Ureter (tissue), 1 donor: ENCODE results near the gene CPN2. TPM values are rescaled to one million over a fixed set of nuclear protein-coding genes. Genes with fewer than 3 reads are reported as not detected.

ENCODE experiments used
- DNase-seq: peaks from one replicate; pipeline ENCODE4 v3.0.0-alpha.2; 2020; ENCODE audit warnings: low spot score
- total RNA-seq: library from RNA; stranded (reverse); gene quantifications from one replicate; pipeline ENCODE4 v1.2.4, GENCODE V29; 2023
- donor health status: DM: yes; HTN: yes; CAD: no.

Gene CPN2
- total RNA-seq, result not detected

GRCh38 chr3:194351080-194351672 lies at the start of gene CPN2:
Gene CPN2 (minus strand): TSS chr3:194351328. CDS start chr3:194342702, 8,626 bp downstream.
- DNase-seq, result no peak

- DNase-seq, result no peak
Measured at GRCh38 chr3:194399874-194400411, 48.8 kb upstream of the CPN2 start.

GRCh38 chr3:194399166-194399565 lies 48.0 kb upstream of the CPN2 start, which contains the start of gene GP5:
Gene GP5 (minus strand): TSS chr3:194399266. CDS start chr3:194398282, 984 bp downstream.
- DNase-seq, result no peak

- DNase-seq, result no peak
Measured at GRCh38 chr3:194397757-194398312, 46.7 kb upstream of the CPN2 start.

- no peak for DNase-seq
Measured at GRCh38 chr3:194396859-194397756, 46.0 kb upstream of the CPN2 start.

- DNase-seq, result no peak
Measured at GRCh38 chr3:194396539-194396858, 45.4 kb upstream of the CPN2 start.

- peak; percentile 62 for DNase-seq
Measured at GRCh38 chr3:194395778-194396538, 44.8 kb upstream of the CPN2 start.

GRCh38 chr3:194395212-194395611 lies 44.1 kb upstream of the CPN2 start:
- no peak for DNase-seq

- no peak for DNase-seq
Measured at GRCh38 chr3:194392576-194392975, 41.4 kb upstream of the CPN2 start.

- no peak for DNase-seq
Measured at GRCh38 chr3:194390835-194391234, 39.7 kb upstream of the CPN2 start.

GRCh38 chr3:194389269-194389668 lies 38.1 kb upstream of the CPN2 start:
- DNase-seq, result no peak

- DNase-seq, result no peak
Measured at GRCh38 chr3:194387926-194388418, 36.8 kb upstream of the CPN2 start.

GRCh38 chr3:194387276-194387675 lies 36.1 kb upstream of the CPN2 start:
- no peak for DNase-seq

- no peak for DNase-seq
Measured at GRCh38 chr3:194386648-194387047, 35.5 kb upstream of the CPN2 start.

GRCh38 chr3:194386066-194386465 lies 34.9 kb upstream of the CPN2 start:
- no peak for DNase-seq

GRCh38 chr3:194384569-194385001 lies 33.5 kb upstream of the CPN2 start:
- DNase-seq, result no peak

GRCh38 chr3:194384156-194384555 lies 33.0 kb upstream of the CPN2 start:
- DNase-seq, result no peak

GRCh38 chr3:194383276-194383940 lies 32.3 kb upstream of the CPN2 start:
- no peak for DNase-seq

- no peak for DNase-seq
Measured at GRCh38 chr3:194382892-194383223, 31.7 kb upstream of the CPN2 start.

- DNase-seq, result no peak
Measured at GRCh38 chr3:194382196-194382891, 31.2 kb upstream of the CPN2 start.

- DNase-seq, result no peak
Measured at GRCh38 chr3:194381460-194381875, 30.3 kb upstream of the CPN2 start.
